ENCODE data around the gene MAGI1. TPM values are rescaled to one million over a fixed set of nuclear protein-coding genes. Genes with fewer than 3 reads are reported as not detected.
A peak's percentile ranks its signal among the peaks of the same experiment; 100 is the strongest.

MAGI1 gene
- total and polyA plus RNA-seq, 7 experiments from 2014 or later = 0.39 TPM; not detected in 6

- intact Hi-C loops (cut with micrococcal nuclease) = no loop called here
- Mint-ChIP-seq H3K4me3 (no peak overlapping the region), H3K27me3 (peaks cover 0 to 1% (median 0%) of the 10 kb centered on the region in 5 donors), H3K27ac (no peak overlapping the region), H3K36me3 (no peaks in the 10 kb centered on the region), H3K9me3 (peaks cover 0 to 3% (median under 1%) of the 10 kb centered on the region in 11 donors), H3K4me1 (no peaks in the 10 kb centered on the region)
- POLR2A ChIA-PET = no interaction called here
- Histone ChIP-seq H3K36me3 (ENCODE audit: control insufficient read depth in 2 of 3, insufficient read depth in 3 of 3, low read length in 3 of 3) (no peaks in the 10 kb centered on the region), H3K27ac (ENCODE audit: low read depth, low read length) (no peak overlapping the region), H3K4me3 (ENCODE audit: low read length) (no peak overlapping the region), H3K4me1 (ENCODE audit: control insufficient read depth in 2 of 2, insufficient read depth in 2 of 2, low read length in 2 of 2) (no peaks in the 10 kb centered on the region), H3K27me3 (ENCODE audit: control insufficient read depth in 2 of 2, insufficient read depth in 2 of 2, low read length in 2 of 2) (no peaks in the 10 kb centered on the region), H3K9me3 (ENCODE audit: control insufficient read depth in 2 of 3, low read length in 3 of 3) (no peaks in the 10 kb centered on the region)
- CTCF ChIA-PET = no interaction called here
- DNase-seq (no peak), ATAC-seq (no peak)
These were observed 363.7 kb downstream of the MAGI1 start for GRCh38 chr3:65675011-65675410.

GRCh38 chr3:65674226-65674625 lies 364.5 kb downstream of the MAGI1 start:
- no peak for ATAC-seq
- H3K4me3 ChIP-seq (ENCODE audit: low read length) = no peak overlapping the region
- H3K9me3 Mint-ChIP-seq = peaks cover 0 to 6% (median 0%) of the 10 kb centered on the region in 11 donors
- H3K27me3 ChIP-seq (ENCODE audit: control insufficient read depth in 2 of 2, insufficient read depth in 2 of 2, low read length in 2 of 2) = no peaks in the 10 kb centered on the region
- no peak overlapping the region for H3K4me3 Mint-ChIP-seq
- H3K27ac ChIP-seq (ENCODE audit: low read depth, low read length) = no peak overlapping the region
- intact Hi-C loops (cut with micrococcal nuclease) = loop anchor here in 1 of 2 donors (5.0 kb wide), 1 partner anchor 1142 kb away; no protein-coding TSS in a partner anchor
- H3K4me1 ChIP-seq (ENCODE audit: control insufficient read depth in 2 of 2, insufficient read depth in 2 of 2, low read length in 2 of 2) = no peaks in the 10 kb centered on the region
- ChIA-PET POLR2A (no interaction called here), CTCF (no interaction called here)
- H3K27me3 Mint-ChIP-seq = no peaks in the 10 kb centered on the region
- DNase-seq = no peak
- H3K36me3 ChIP-seq (ENCODE audit: control insufficient read depth in 2 of 3, insufficient read depth in 3 of 3, low read length in 3 of 3) = no peaks in the 10 kb centered on the region
- H3K4me1 Mint-ChIP-seq = no peaks in the 10 kb centered on the region
- no peak overlapping the region for H3K27ac Mint-ChIP-seq
- no peaks in the 10 kb centered on the region for H3K9me3 ChIP-seq (ENCODE audit: control insufficient read depth in 2 of 3, low read length in 3 of 3)
- H3K36me3 Mint-ChIP-seq = no peaks in the 10 kb centered on the region

GRCh38 chr3:65672871-65673815 lies 365.6 kb downstream of the MAGI1 start:
- H3K9me3 Mint-ChIP-seq = peaks cover 0 to 6% (median 0%) of the 10 kb centered on the region in 11 donors
- no peak overlapping the region for H3K27ac Mint-ChIP-seq
- Histone ChIP-seq H3K36me3 (ENCODE audit: control insufficient read depth in 2 of 3, insufficient read depth in 3 of 3, low read length in 3 of 3) (no peaks in the 10 kb centered on the region), H3K4me3 (ENCODE audit: low read length) (no peak overlapping the region), H3K27me3 (ENCODE audit: control insufficient read depth in 2 of 2, insufficient read depth in 2 of 2, low read length in 2 of 2) (no peaks in the 10 kb centered on the region), H3K27ac (ENCODE audit: low read depth, low read length) (no peak overlapping the region), H3K4me1 (ENCODE audit: control insufficient read depth in 2 of 2, insufficient read depth in 2 of 2, low read length in 2 of 2) (no peaks in the 10 kb centered on the region), H3K9me3 (ENCODE audit: control insufficient read depth in 2 of 3, low read length in 3 of 3) (no peaks in the 10 kb centered on the region)
- H3K4me1 Mint-ChIP-seq = no peaks in the 10 kb centered on the region
- POLR2A ChIA-PET = no interaction called here
- CTCF ChIA-PET = no interaction called here
- intact Hi-C loops (cut with micrococcal nuclease) = loop anchor here in 1 of 2 donors (5.0 kb wide), 1 partner anchor 1141 kb away; no protein-coding TSS in a partner anchor
- no peaks in the 10 kb centered on the region for H3K36me3 Mint-ChIP-seq
- DNase-seq = peak in 1 of 9 donors; percentile 20
- no peaks in the 10 kb centered on the region for H3K27me3 Mint-ChIP-seq
- ATAC-seq = no peak
- no peak overlapping the region for H3K4me3 Mint-ChIP-seq

GRCh38 chr3:65672061-65672460 lies 366.7 kb downstream of the MAGI1 start:
- no peak overlapping the region for H3K27ac Mint-ChIP-seq
- ChIA-PET CTCF (no interaction called here), POLR2A (no interaction called here)
- H3K9me3 Mint-ChIP-seq = peaks cover 0 to 8% (median 0%) of the 10 kb centered on the region in 11 donors
- no peak overlapping the region for H3K4me3 ChIP-seq (ENCODE audit: low read length)
- DNase-seq = no peak
- no peaks in the 10 kb centered on the region for H3K4me1 ChIP-seq (ENCODE audit: control insufficient read depth in 2 of 2, insufficient read depth in 2 of 2, low read length in 2 of 2)
- no peaks in the 10 kb centered on the region for H3K9me3 ChIP-seq (ENCODE audit: control insufficient read depth in 2 of 3, low read length in 3 of 3)
- H3K27ac ChIP-seq (ENCODE audit: low read depth, low read length) = no peak overlapping the region
- no peaks in the 10 kb centered on the region for H3K36me3 ChIP-seq (ENCODE audit: control insufficient read depth in 2 of 3, insufficient read depth in 3 of 3, low read length in 3 of 3)
- intact Hi-C loops (cut with micrococcal nuclease) = loop anchor here in 1 of 2 donors (5.0 kb wide), 1 partner anchor 1140 kb away; no protein-coding TSS in a partner anchor
- no peaks in the 10 kb centered on the region for H3K27me3 ChIP-seq (ENCODE audit: control insufficient read depth in 2 of 2, insufficient read depth in 2 of 2, low read length in 2 of 2)
- no peak for ATAC-seq
- no peaks in the 10 kb centered on the region for H3K27me3 Mint-ChIP-seq
- H3K4me3 Mint-ChIP-seq = no peak overlapping the region
- H3K4me1 Mint-ChIP-seq = no peaks in the 10 kb centered on the region
- H3K36me3 Mint-ChIP-seq = no peaks in the 10 kb centered on the region

- H3K27me3 ChIP-seq (ENCODE audit: control insufficient read depth in 2 of 2, insufficient read depth in 2 of 2, low read length in 2 of 2) = no peaks in the 10 kb centered on the region
- CTCF ChIA-PET = no interaction called here
- no peaks in the 10 kb centered on the region for H3K9me3 ChIP-seq (ENCODE audit: control insufficient read depth in 2 of 3, low read length in 3 of 3)
- Mint-ChIP-seq H3K9me3 (peaks cover 0 to 8% (median 0%) of the 10 kb centered on the region in 11 donors), H3K27me3 (no peaks in the 10 kb centered on the region), H3K4me3 (no peak overlapping the region), H3K27ac (no peak overlapping the region), H3K4me1 (no peaks in the 10 kb centered on the region), H3K36me3 (no peaks in the 10 kb centered on the region)
- no peak overlapping the region for H3K27ac ChIP-seq (ENCODE audit: low read depth, low read length)
- no peaks in the 10 kb centered on the region for H3K4me1 ChIP-seq (ENCODE audit: control insufficient read depth in 2 of 2, insufficient read depth in 2 of 2, low read length in 2 of 2)
- no peak overlapping the region for H3K4me3 ChIP-seq (ENCODE audit: low read length)
- POLR2A ChIA-PET = no interaction called here
- no peaks in the 10 kb centered on the region for H3K36me3 ChIP-seq (ENCODE audit: control insufficient read depth in 2 of 3, insufficient read depth in 3 of 3, low read length in 3 of 3)
- ATAC-seq (no peak), DNase-seq (no peak)
- intact Hi-C loops (cut with micrococcal nuclease) = loop anchor here in 1 of 2 donors (5.0 kb wide), 1 partner anchor 1139 kb away; no protein-coding TSS in a partner anchor
These were observed 367.7 kb downstream of the MAGI1 start for GRCh38 chr3:65671004-65671403.

- ChIA-PET CTCF (no interaction called here), POLR2A (no interaction called here)
- Mint-ChIP-seq H3K36me3 (no peaks in the 10 kb centered on the region), H3K27ac (no peak overlapping the region), H3K4me1 (no peaks in the 10 kb centered on the region), H3K27me3 (no peaks in the 10 kb centered on the region), H3K4me3 (no peak overlapping the region), H3K9me3 (peaks cover 0 to 11% (median 0%) of the 10 kb centered on the region in 11 donors)
- no peaks in the 10 kb centered on the region for H3K4me1 ChIP-seq (ENCODE audit: control insufficient read depth in 2 of 2, insufficient read depth in 2 of 2, low read length in 2 of 2)
- ATAC-seq (no peak), DNase-seq (no peak)
- intact Hi-C loops (cut with micrococcal nuclease) = no loop called here
- H3K36me3 ChIP-seq (ENCODE audit: control insufficient read depth in 2 of 3, insufficient read depth in 3 of 3, low read length in 3 of 3) = no peaks in the 10 kb centered on the region
- no peak overlapping the region for H3K4me3 ChIP-seq (ENCODE audit: low read length)
- H3K27ac ChIP-seq (ENCODE audit: low read depth, low read length) = no peak overlapping the region
- no peaks in the 10 kb centered on the region for H3K27me3 ChIP-seq (ENCODE audit: control insufficient read depth in 2 of 2, insufficient read depth in 2 of 2, low read length in 2 of 2)
- H3K9me3 ChIP-seq (ENCODE audit: control insufficient read depth in 2 of 3, low read length in 3 of 3) = no peaks in the 10 kb centered on the region
These were observed 369.4 kb downstream of the MAGI1 start for GRCh38 chr3:65669163-65669875.

All from naive thymus-derived CD4-positive, alpha-beta T cell (primary cell).